GM23338 (cell line): ENCODE results near the gene INPP4B. TPM values are rescaled to one million over a fixed set of nuclear protein-coding genes. Genes with fewer than 3 reads are reported as not detected.

Source experiments
- ATAC-seq: fragments of 200-7000 bp; cut with Tn5 transposase; 3 replicates; pipeline ENCODE4 v1.9.1; 2020
- DNase-seq: peaks from one replicate; pipeline ENCODE4 v3.0.0-alpha.2; 2015; ENCODE audit warnings: low spot score
- H2AFZ ChIP-seq: fragments of 200-600 bp; sonication (generic); 2 replicates; pipeline ENCODE4 v1.8.0; 2016; ENCODE audit warnings: antibody characterized with exemption, mild to moderate bottlenecking, moderate library complexity
- H3F3A ChIP-seq: fragments of 200-600 bp; sonication (generic); replicated peaks from 2 replicates; pipeline ENCODE4 v1.8.0; 2017; ENCODE audit warnings: antibody characterized with exemption, mixed run types, low read depth
- H3K27ac ChIP-seq: fragments of 200-600 bp; sonication (generic); 2 replicates; pipeline ENCODE4 v1.6.1; 2016; ENCODE audit warnings: low read depth
- H3K27me3 ChIP-seq: fragments of 200-600 bp; sonication (generic); 2 replicates; pipeline ENCODE4 v1.8.0; 2016; ENCODE audit warnings: mild to moderate bottlenecking, mixed run types, moderate library complexity; ENCODE audit not compliant: insufficient read depth
- H3K36me3 ChIP-seq: fragments of 200-600 bp; sonication (generic); 2 replicates; pipeline ENCODE4 v1.8.0; 2016; ENCODE audit warnings: mild to moderate bottlenecking; ENCODE audit not compliant: insufficient read depth
- H3K4me1 ChIP-seq: fragments of 200-600 bp; sonication (generic); 2 replicates; pipeline ENCODE4 v1.8.0; 2016; ENCODE audit warnings: mild to moderate bottlenecking, moderate library complexity; ENCODE audit not compliant: insufficient read depth
- H3K4me2 ChIP-seq: fragments of 200-600 bp; sonication (generic); 2 replicates; pipeline ENCODE4 v1.7.1; 2017; ENCODE audit warnings: mixed run types
- H3K4me3 ChIP-seq: fragments of 200-600 bp; sonication (generic); 2 replicates; pipeline ENCODE4 v1.6.1; 2016; ENCODE audit warnings: mixed run types
- H3K79me2 ChIP-seq: fragments of 200-600 bp; sonication (generic); replicated peaks from 2 replicates; pipeline ENCODE4 v1.8.0; 2017; ENCODE audit warnings: mild to moderate bottlenecking; ENCODE audit not compliant: insufficient read depth
- H3K9me2 ChIP-seq: fragments of 200-600 bp; sonication (generic); 2 replicates; pipeline ENCODE4 v1.8.0; 2017; ENCODE audit not compliant: insufficient read depth
- H4K20me1 ChIP-seq: fragments of 200-600 bp; sonication (generic); replicated peaks from 2 replicates; pipeline ENCODE4 v1.8.0; 2017; ENCODE audit warnings: mild to moderate bottlenecking; ENCODE audit not compliant: insufficient read depth
- H3K27ac Mint-ChIP-seq: 2 replicates; pipeline ENCODE4 v1.8.0; 2020; ENCODE audit warnings: inconsistent platforms, mild to moderate bottlenecking, moderate library complexity, mixed read lengths
- H3K27me3 Mint-ChIP-seq: 3 replicates; pipeline ENCODE4 v1.8.0; 2022; ENCODE audit warnings: low read depth, mild to moderate bottlenecking, moderate library complexity, mixed read lengths, inconsistent platforms; ENCODE audit not compliant: insufficient read depth, poor library complexity
- H3K36me3 Mint-ChIP-seq: 3 replicates; pipeline ENCODE4 v1.8.0; 2021; ENCODE audit warnings: low read depth, mild to moderate bottlenecking, inconsistent platforms, moderate library complexity, mixed read lengths
- H3K4me1 Mint-ChIP-seq: 3 replicates; pipeline ENCODE4 v1.8.0; 2020; ENCODE audit warnings: mild to moderate bottlenecking, inconsistent platforms, mixed read lengths
- H3K4me3 Mint-ChIP-seq: 3 replicates; pipeline ENCODE4 v1.8.0; 2021; ENCODE audit warnings: moderate library complexity, mild to moderate bottlenecking, inconsistent platforms, mixed read lengths
- H3K9me3 Mint-ChIP-seq: 3 replicates; pipeline ENCODE4 v1.8.0; 2020; ENCODE audit warnings: moderate library complexity, mild to moderate bottlenecking, inconsistent platforms, mixed read lengths
- CREB1 ChIP-seq: fragments of 250-450 bp; sonication (Bioruptor Pico); IDR thresholded peaks from 2 replicates; pipeline ENCODE4 v1.5.0; 2020; ENCODE audit warnings: low read depth, mild to moderate bottlenecking, moderate library complexity
- EZH2 ChIP-seq: fragments of 200-600 bp; sonication (generic); IDR thresholded peaks from one replicate; pipeline ENCODE4 v1.8.0; 2017; ENCODE audit warnings: antibody characterized with exemption, mild to moderate bottlenecking, low read depth; ENCODE audit not compliant: unreplicated experiment
- EZH2phosphoT487 ChIP-seq: fragments of 200-600 bp; sonication (generic); IDR thresholded peaks from one replicate; pipeline ENCODE4 v1.8.1; 2018; ENCODE audit warnings: antibody characterized with exemption; ENCODE audit not compliant: unreplicated experiment
- JUNB ChIP-seq: IDR thresholded peaks from one replicate; pipeline ENCODE4 v1.6.1; 2016; ENCODE audit warnings: antibody characterized with exemption; ENCODE audit not compliant: unreplicated experiment
- NANOG ChIP-seq: IDR thresholded peaks from 2 replicates; pipeline ENCODE4 v1.6.1; 2016; ENCODE audit warnings: antibody characterized with exemption, borderline replicate concordance
- POLR2AphosphoS5 ChIP-seq: IDR thresholded peaks from 2 replicates; pipeline ENCODE4 v1.6.1; 2016; ENCODE audit warnings: antibody characterized with exemption, low read depth
- STAT1 ChIP-seq: IDR thresholded peaks from one replicate; pipeline ENCODE4 v1.6.1; 2016; ENCODE audit warnings: antibody characterized with exemption; ENCODE audit not compliant: unreplicated experiment
- ZNF114 ChIP-seq: fragments of 250-450 bp; sonication (Bioruptor Pico); IDR thresholded peaks from 2 replicates; pipeline ENCODE4 v1.5.0; 2020; ENCODE audit warnings: mild to moderate bottlenecking, moderate library complexity
- ZNF331 ChIP-seq: fragments of 250-450 bp; sonication (Bioruptor Pico); IDR thresholded peaks from 2 replicates; pipeline ENCODE4 v1.5.0; 2020; ENCODE audit warnings: low read depth, mild to moderate bottlenecking, moderate library complexity
- polyA plus RNA-seq: library from polyadenylated mRNA; unstranded; fragments of >200 nt; fragmentation: Nextera tagmentation; extraction: Ambion mirVana; gene quantifications from 2 replicates; pipeline ENCODE4 v1.2.1, GENCODE V29; 2016
- total RNA-seq: library from RNA; depleted of rRNA; stranded (reverse); fragments of >200 nt; shearing (Covaris generic); gene quantifications from 2 replicates; pipeline ENCODE4 v1.2.3, GENCODE V29; 2014
- TF ChIP-seq, protein P1 (sequence below): IDR thresholded peaks from 2 replicates; pipeline ENCODE4 v1.6.1; 2016; ENCODE audit warnings: antibody characterized with exemption
- TF ChIP-seq, protein P2 (sequence below), 2 experiments: fragments of 200-600 bp in 1 of 2; sonication (generic) in 1 of 2; conservative IDR thresholded peaks; 2 replicates each; pipeline versions ENCODE4 v1.5.1 to v1.6.1; 2016 to 2017; ENCODE audit warnings: antibody characterized with exemption in 2 of 2, low read depth in 2 of 2, mild to moderate bottlenecking in 2 of 2, moderate library complexity in 1 of 2
- TF ChIP-seq, protein P3 (sequence below): IDR thresholded peaks from one replicate; pipeline ENCODE4 v1.6.1; 2018; ENCODE audit warnings: antibody characterized with exemption; ENCODE audit not compliant: unreplicated experiment

INPP4B gene
- total and polyA plus RNA-seq, 2 experiments from 2014 or later = 0.11 to 0.14 TPM

DNA sequence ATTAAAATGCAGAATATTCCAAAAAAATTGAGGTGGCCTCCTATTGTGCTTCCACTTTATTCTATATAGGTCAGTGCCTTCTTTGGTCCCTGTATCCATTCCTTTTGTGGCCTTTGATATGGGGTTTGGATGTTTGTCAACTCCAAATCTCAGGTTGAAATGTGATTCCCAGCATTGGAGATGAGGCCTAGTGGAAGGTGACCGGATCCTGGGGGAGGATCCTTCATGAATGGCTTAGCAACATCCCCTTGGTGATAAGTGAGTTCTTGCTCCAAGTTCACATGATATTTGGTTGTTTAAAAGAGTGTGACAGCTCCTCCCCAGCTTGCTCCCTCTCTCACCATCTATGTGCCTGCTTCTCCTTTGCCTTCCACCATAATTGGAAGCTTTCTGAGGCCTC is 380.6 kb downstream of the INPP4B start (continued):
- TF ChIP-seq, protein P1, sequence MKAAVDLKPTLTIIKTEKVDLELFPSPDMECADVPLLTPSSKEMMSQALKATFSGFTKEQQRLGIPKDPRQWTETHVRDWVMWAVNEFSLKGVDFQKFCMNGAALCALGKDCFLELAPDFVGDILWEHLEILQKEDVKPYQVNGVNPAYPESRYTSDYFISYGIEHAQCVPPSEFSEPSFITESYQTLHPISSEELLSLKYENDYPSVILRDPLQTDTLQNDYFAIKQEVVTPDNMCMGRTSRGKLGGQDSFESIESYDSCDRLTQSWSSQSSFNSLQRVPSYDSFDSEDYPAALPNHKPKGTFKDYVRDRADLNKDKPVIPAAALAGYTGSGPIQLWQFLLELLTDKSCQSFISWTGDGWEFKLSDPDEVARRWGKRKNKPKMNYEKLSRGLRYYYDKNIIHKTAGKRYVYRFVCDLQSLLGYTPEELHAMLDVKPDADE = no peak
- TF ChIP-seq, protein P2, sequence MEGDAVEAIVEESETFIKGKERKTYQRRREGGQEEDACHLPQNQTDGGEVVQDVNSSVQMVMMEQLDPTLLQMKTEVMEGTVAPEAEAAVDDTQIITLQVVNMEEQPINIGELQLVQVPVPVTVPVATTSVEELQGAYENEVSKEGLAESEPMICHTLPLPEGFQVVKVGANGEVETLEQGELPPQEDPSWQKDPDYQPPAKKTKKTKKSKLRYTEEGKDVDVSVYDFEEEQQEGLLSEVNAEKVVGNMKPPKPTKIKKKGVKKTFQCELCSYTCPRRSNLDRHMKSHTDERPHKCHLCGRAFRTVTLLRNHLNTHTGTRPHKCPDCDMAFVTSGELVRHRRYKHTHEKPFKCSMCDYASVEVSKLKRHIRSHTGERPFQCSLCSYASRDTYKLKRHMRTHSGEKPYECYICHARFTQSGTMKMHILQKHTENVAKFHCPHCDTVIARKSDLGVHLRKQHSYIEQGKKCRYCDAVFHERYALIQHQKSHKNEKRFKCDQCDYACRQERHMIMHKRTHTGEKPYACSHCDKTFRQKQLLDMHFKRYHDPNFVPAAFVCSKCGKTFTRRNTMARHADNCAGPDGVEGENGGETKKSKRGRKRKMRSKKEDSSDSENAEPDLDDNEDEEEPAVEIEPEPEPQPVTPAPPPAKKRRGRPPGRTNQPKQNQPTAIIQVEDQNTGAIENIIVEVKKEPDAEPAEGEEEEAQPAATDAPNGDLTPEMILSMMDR (conservative IDR thresholded peaks at IDR 0.05; ENCODE audit: low read depth in 2 of 2) = no peak
- TF ChIP-seq ZNF331 (CRISPR knock-in tag) (no peak), EZH2 (no peak)

DNA sequence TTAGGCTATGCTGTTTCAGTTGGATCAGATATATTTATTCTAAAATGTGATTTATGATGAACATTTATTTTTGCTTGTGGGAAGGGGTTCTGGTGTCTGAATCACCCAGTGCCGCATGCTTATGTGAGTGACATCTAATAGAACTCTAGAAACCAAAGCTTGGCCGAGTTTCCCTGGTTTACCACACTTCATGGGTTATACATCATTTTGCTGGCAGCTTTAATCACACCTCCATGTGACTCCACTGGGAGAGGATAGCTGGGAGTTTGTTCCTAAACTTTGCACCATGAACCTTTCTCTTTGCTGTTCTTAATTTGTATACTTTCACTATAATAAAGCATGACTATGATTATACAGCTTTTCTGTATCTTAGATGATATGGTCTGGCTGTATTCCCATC is 382.9 kb downstream of the INPP4B start:
- Histone ChIP-seq H3K27me3 (no peaks in the 10 kb centered on the region), H4K20me1 (no peaks in the 10 kb centered on the region), H3K36me3 (no peaks in the 10 kb centered on the region), H3K9me2 (no peaks in the 10 kb centered on the region), H3K27ac (no peak overlapping the region), H3K4me3 (no peak overlapping the region), H3K4me1 (no peaks in the 10 kb centered on the region), H3F3A (no peaks in the 10 kb centered on the region), H2AFZ (no peak overlapping the region), H3K79me2 (no peaks in the 10 kb centered on the region), H3K4me2 (no peak overlapping the region)
- Mint-ChIP-seq H3K36me3 (no peaks in the 10 kb centered on the region), H3K27ac (no peak overlapping the region), H3K4me3 (no peak overlapping the region), H3K27me3 (no peaks in the 10 kb centered on the region), H3K9me3 (no peaks in the 10 kb centered on the region), H3K4me1 (peaks cover 2% of the 10 kb centered on the region)
- TF ChIP-seq ZNF114 (no peak), NANOG (no peak), STAT1 (no peak), POLR2AphosphoS5 (no peak), CREB1 (CRISPR knock-in tag) (no peak), ZNF331 (CRISPR knock-in tag) (no peak), JUNB (no peak), EZH2 (no peak), EZH2phosphoT487 (no peak)
- TF ChIP-seq, protein P1 = no peak
- TF ChIP-seq, protein P3, sequence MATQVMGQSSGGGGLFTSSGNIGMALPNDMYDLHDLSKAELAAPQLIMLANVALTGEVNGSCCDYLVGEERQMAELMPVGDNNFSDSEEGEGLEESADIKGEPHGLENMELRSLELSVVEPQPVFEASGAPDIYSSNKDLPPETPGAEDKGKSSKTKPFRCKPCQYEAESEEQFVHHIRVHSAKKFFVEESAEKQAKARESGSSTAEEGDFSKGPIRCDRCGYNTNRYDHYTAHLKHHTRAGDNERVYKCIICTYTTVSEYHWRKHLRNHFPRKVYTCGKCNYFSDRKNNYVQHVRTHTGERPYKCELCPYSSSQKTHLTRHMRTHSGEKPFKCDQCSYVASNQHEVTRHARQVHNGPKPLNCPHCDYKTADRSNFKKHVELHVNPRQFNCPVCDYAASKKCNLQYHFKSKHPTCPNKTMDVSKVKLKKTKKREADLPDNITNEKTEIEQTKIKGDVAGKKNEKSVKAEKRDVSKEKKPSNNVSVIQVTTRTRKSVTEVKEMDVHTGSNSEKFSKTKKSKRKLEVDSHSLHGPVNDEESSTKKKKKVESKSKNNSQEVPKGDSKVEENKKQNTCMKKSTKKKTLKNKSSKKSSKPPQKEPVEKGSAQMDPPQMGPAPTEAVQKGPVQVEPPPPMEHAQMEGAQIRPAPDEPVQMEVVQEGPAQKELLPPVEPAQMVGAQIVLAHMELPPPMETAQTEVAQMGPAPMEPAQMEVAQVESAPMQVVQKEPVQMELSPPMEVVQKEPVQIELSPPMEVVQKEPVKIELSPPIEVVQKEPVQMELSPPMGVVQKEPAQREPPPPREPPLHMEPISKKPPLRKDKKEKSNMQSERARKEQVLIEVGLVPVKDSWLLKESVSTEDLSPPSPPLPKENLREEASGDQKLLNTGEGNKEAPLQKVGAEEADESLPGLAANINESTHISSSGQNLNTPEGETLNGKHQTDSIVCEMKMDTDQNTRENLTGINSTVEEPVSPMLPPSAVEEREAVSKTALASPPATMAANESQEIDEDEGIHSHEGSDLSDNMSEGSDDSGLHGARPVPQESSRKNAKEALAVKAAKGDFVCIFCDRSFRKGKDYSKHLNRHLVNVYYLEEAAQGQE = no peak
- TF ChIP-seq, protein P2 (conservative IDR thresholded peaks at IDR 0.05; ENCODE audit: low read depth in 2 of 2) = no peak
- no peak for ATAC-seq
- no peak for DNase-seq
